H9 (cell line): Measurements from ENCODE around the gene RHNO1. TPM values are rescaled to one million over a fixed set of nuclear protein-coding genes. Genes with fewer than 3 reads are reported as not detected.

Experiments
- DNase-seq: peaks from one replicate; pipeline ENCODE4 v3.0.0-alpha.2; 2017
- H2AFZ ChIP-seq: one replicate; pipeline ENCODE4 v1.6.1; 2013; ENCODE audit warnings: mild to moderate bottlenecking, low read length, control low read depth, moderate library complexity
- H2AK5ac ChIP-seq: 2 replicates; pipeline ENCODE4 v1.6.1; 2013; ENCODE audit warnings: low read length, control low read depth, mixed read lengths; ENCODE audit not compliant: insufficient read length
- H2BK120ac ChIP-seq: one replicate; pipeline ENCODE4 v1.6.1; 2013; ENCODE audit warnings: low read depth, mild to moderate bottlenecking, low read length, control low read depth, inconsistent platforms; ENCODE audit not compliant: poor library complexity, severe bottlenecking
- H2BK12ac ChIP-seq: 2 replicates; pipeline ENCODE4 v1.6.1; 2013; ENCODE audit warnings: low read length, control low read depth, mixed read lengths, low read depth; ENCODE audit not compliant: insufficient read length
- H2BK15ac ChIP-seq: 2 replicates; pipeline ENCODE4 v1.6.1; 2013; ENCODE audit warnings: low read depth, low read length, control low read depth
- H2BK20ac ChIP-seq: one replicate; pipeline ENCODE4 v1.6.1; 2013; ENCODE audit warnings: low read depth, mild to moderate bottlenecking, low read length, control low read depth, inconsistent platforms; ENCODE audit not compliant: poor library complexity, severe bottlenecking
- H2BK5ac ChIP-seq: 2 replicates; pipeline ENCODE4 v1.6.1; 2013; ENCODE audit warnings: low read length, control low read depth, mixed read lengths; ENCODE audit not compliant: insufficient read length
- H3K14ac ChIP-seq: 2 replicates; pipeline ENCODE4 v1.6.1; 2013; ENCODE audit warnings: low read length, control low read depth; ENCODE audit not compliant: insufficient read depth
- H3K18ac ChIP-seq: 2 replicates; pipeline ENCODE4 v1.6.1; 2013; ENCODE audit warnings: low read depth, mild to moderate bottlenecking, mixed read lengths, low read length, control low read depth; ENCODE audit not compliant: insufficient read length
- H3K23ac ChIP-seq: 2 replicates; pipeline ENCODE4 v1.6.1; 2013; ENCODE audit warnings: low read length, control low read depth, mixed read lengths, low read depth; ENCODE audit not compliant: insufficient read length
- H3K23me2 ChIP-seq: 2 replicates; pipeline ENCODE4 v1.6.1; 2013; ENCODE audit warnings: low read depth, mild to moderate bottlenecking, mixed read lengths, low read length, control low read depth; ENCODE audit not compliant: insufficient read length, poor library complexity, severe bottlenecking
- H3K27ac ChIP-seq: 2 replicates; pipeline ENCODE4 v1.5.1; 2013; ENCODE audit warnings: low read length, control low read depth, mixed read lengths, low read depth; ENCODE audit not compliant: insufficient read length
- H3K27me3 ChIP-seq: 2 replicates; pipeline ENCODE4 v1.6.1; 2013; ENCODE audit warnings: low read length, control low read depth, inconsistent platforms; ENCODE audit not compliant: insufficient read depth
- H3K4ac ChIP-seq: 2 replicates; pipeline ENCODE4 v1.6.1; 2013; ENCODE audit warnings: low read depth, mild to moderate bottlenecking, control low read depth, inconsistent platforms, low read length, moderate library complexity
- H3K4me1 ChIP-seq: 2 replicates; pipeline ENCODE4 v1.6.1; 2013; ENCODE audit warnings: low read length, control low read depth, inconsistent platforms; ENCODE audit not compliant: insufficient read depth
- H3K4me2 ChIP-seq: 2 replicates; pipeline ENCODE4 v1.6.1; 2013; ENCODE audit warnings: low read length, control low read depth, mixed read lengths; ENCODE audit not compliant: insufficient read length, insufficient read depth
- H3K56ac ChIP-seq: 2 replicates; pipeline ENCODE4 v1.6.1; 2013; ENCODE audit warnings: low read depth, mild to moderate bottlenecking, mixed read lengths, low read length, control low read depth; ENCODE audit not compliant: insufficient read length
- H3K79me1 ChIP-seq: 2 replicates; pipeline ENCODE4 v1.6.1; 2013; ENCODE audit warnings: low read depth, mild to moderate bottlenecking, moderate library complexity, low read length, control low read depth, inconsistent platforms; ENCODE audit not compliant: insufficient read depth, poor library complexity, severe bottlenecking
- H3K79me2 ChIP-seq: 2 replicates; pipeline ENCODE4 v1.6.1; 2013; ENCODE audit warnings: low read length, control low read depth, inconsistent platforms; ENCODE audit not compliant: insufficient read depth
- H3K9ac ChIP-seq: 2 replicates; pipeline ENCODE4 v1.6.1; 2013; ENCODE audit warnings: low read length, control low read depth, mixed read lengths; ENCODE audit not compliant: insufficient read length; ENCODE audit errors: extremely low read depth
- H3K9me3 ChIP-seq: one replicate; pipeline ENCODE4 v1.6.1; 2013; ENCODE audit warnings: low read depth, low read length, inconsistent platforms; ENCODE audit not compliant: control insufficient read depth
- H3T11ph ChIP-seq: one replicate; pipeline ENCODE4 v1.6.1; 2013; ENCODE audit warnings: mild to moderate bottlenecking, low read length, control low read depth, inconsistent platforms
- H4K20me1 ChIP-seq: one replicate; pipeline ENCODE4 v1.6.1; 2013; ENCODE audit not compliant: control insufficient read depth, insufficient read length, insufficient read depth
- H4K5ac ChIP-seq: 2 replicates; pipeline ENCODE4 v1.6.1; 2013; ENCODE audit warnings: low read depth, mild to moderate bottlenecking, mixed read lengths, low read length, control low read depth; ENCODE audit not compliant: insufficient read length
- H4K8ac ChIP-seq: replicated peaks from 2 replicates; pipeline ENCODE4 v1.6.1; 2013; ENCODE audit warnings: low read length, control low read depth, mixed read lengths, low read depth; ENCODE audit not compliant: insufficient read length
- H4K91ac ChIP-seq: 2 replicates; pipeline ENCODE4 v1.6.1; 2013; ENCODE audit warnings: low read depth, mild to moderate bottlenecking, moderate library complexity, mixed read lengths, low read length, control low read depth; ENCODE audit not compliant: insufficient read length
- H3K27ac Mint-ChIP-seq, 3 experiments: 2 replicates in 2 of 3; 3 replicates in 1 of 3; pipeline ENCODE4 v1.8.0; 2020 to 2021; ENCODE audit warnings: mixed read lengths in 3 of 3, mild to moderate bottlenecking in 1 of 3, moderate library complexity in 1 of 3
- H3K27me3 Mint-ChIP-seq: 2 replicates; pipeline ENCODE4 v1.8.0; 2021; ENCODE audit warnings: low read depth, mild to moderate bottlenecking, moderate library complexity, mixed read lengths
- H3K36me3 Mint-ChIP-seq, 3 experiments: 2 replicates in 2 of 3; 3 replicates in 1 of 3; pipeline ENCODE4 v1.8.0; 2020 to 2021; ENCODE audit warnings: low read depth in 3 of 3, mixed read lengths in 3 of 3; ENCODE audit not compliant: insufficient read depth in 1 of 3
- H3K4me1 Mint-ChIP-seq, 2 experiments: 2 replicates each; pipeline ENCODE4 v1.8.0; 2020; ENCODE audit warnings: mixed read lengths in 2 of 2
- H3K4me3 Mint-ChIP-seq, 2 experiments: 2 replicates in 1 of 2; 3 replicates in 1 of 2; pipeline ENCODE4 v1.8.0; 2020 to 2021; ENCODE audit warnings: mild to moderate bottlenecking in 2 of 2, mixed read lengths in 2 of 2, moderate library complexity in 1 of 2
- H3K9me3 Mint-ChIP-seq, 2 experiments: 2 replicates in 1 of 2; 3 replicates in 1 of 2; pipeline ENCODE4 v1.8.0; 2020; ENCODE audit warnings: mild to moderate bottlenecking in 2 of 2, mixed read lengths in 2 of 2, moderate library complexity in 1 of 2
- CTCF ChIP-seq: fragments of 200-600 bp; sonication (generic); conservative IDR thresholded peaks from 3 replicates; pipeline ENCODE4 v1.8.0; 2021; ENCODE audit warnings: antibody characterized with exemption, mild to moderate bottlenecking
- WGBS: extraction: QIAGEN DNeasy Blood & Tissue Kit; methylation state at CpG from one replicate; pipeline ENCODE4 v1.1.7; 2013; ENCODE audit warnings: missing lambda C conversion rate, low lambda C conversion rate, mixed read lengths; ENCODE audit not compliant: insufficient read length; ENCODE audit errors: extremely low coverage; 5-methylcytosine and 5-hydroxymethylcytosine counted together
- total RNA-seq: library from RNA; stranded (reverse); gene quantifications from 2 replicates; pipeline ENCODE4 v1.2.1, GENCODE V29; 2021

Gene RHNO1
- total RNA-seq, 1 experiment from 2014 or later = 36.7 TPM

- peaks cover 6 to 37% (median 25%) of the 10 kb centered on the region in 3 experiments; a peak in 6 of 7 replicates for H3K36me3 Mint-ChIP-seq
- no peak overlapping the region for H2BK120ac ChIP-seq
- no peak overlapping the region for H3K27ac ChIP-seq
- no peaks in the 10 kb centered on the region for H3K9me3 Mint-ChIP-seq
- no peak overlapping the region for H2BK5ac ChIP-seq
- H4K8ac ChIP-seq = no peak overlapping the region
- H2BK12ac ChIP-seq = no peak overlapping the region
- DNase-seq = no peak
- no peak overlapping the region for H4K5ac ChIP-seq
- H3K9ac ChIP-seq = no peak overlapping the region
- no peaks in the 10 kb centered on the region for H4K20me1 ChIP-seq
- TF ChIP-seq CTCF = no peak
- H3K27me3 ChIP-seq = no peaks in the 10 kb centered on the region
- H3T11ph ChIP-seq = no peak overlapping the region
- no peak overlapping the region for H4K91ac ChIP-seq
- WGBS = no CpG with 5 or more reads among the region's 6 CpGs
- H3K4me2 ChIP-seq = no peak overlapping the region
- H2BK20ac ChIP-seq = no peak overlapping the region
- H3K27ac Mint-ChIP-seq = peak overlapping the region in 1 of 3 experiments; percentile 63; a peak in 1 of 7 replicates
- no peak overlapping the region for H3K4ac ChIP-seq
- H3K79me1 ChIP-seq = no peaks in the 10 kb centered on the region
- H3K56ac ChIP-seq = no peak overlapping the region
- peaks cover 17 to 33% of the 10 kb centered on the region in 2 experiments for H3K4me1 Mint-ChIP-seq
- H3K4me3 Mint-ChIP-seq = no peak overlapping the region
- H3K4me1 ChIP-seq = no peaks in the 10 kb centered on the region
- H3K23ac ChIP-seq = no peak overlapping the region
- H2AFZ ChIP-seq = no peak overlapping the region
- H3K9me3 ChIP-seq = no peaks in the 10 kb centered on the region
- H3K79me2 ChIP-seq = no peaks in the 10 kb centered on the region
- H3K27me3 Mint-ChIP-seq = no peaks in the 10 kb centered on the region
- H3K18ac ChIP-seq = no peak overlapping the region
- no peak overlapping the region for H2AK5ac ChIP-seq
- no peaks in the 10 kb centered on the region for H3K23me2 ChIP-seq
- no peak overlapping the region for H2BK15ac ChIP-seq
- no peak overlapping the region for H3K14ac ChIP-seq
These were observed 44.4 kb upstream of the RHNO1 start for GRCh38 chr12:2832550-2833127.
